ENCODE data around the gene SYT17.

GRCh38 chr16:19166500-19166899 is 1.5 kb upstream of the SYT17 start:
- TF ChIP-seq CTCF (IDR thresholded peaks at IDR 0.05; ENCODE audit: low read depth, low read length) = peak; percentile 14; the same call in 1 of the 2 replicates
- no peak for TF ChIP-seq EZH2phosphoT487 (IDR thresholded peaks at IDR 0.05; ENCODE audit: low read depth)

Measured in OCI-LY3 (cell line).